HG03565 (cell line): ENCODE measurements around the gene NOL12.
"Not testable (repeated sequence)": the region's sequence is repeated elsewhere in the genome, so short reads cannot be mapped to it uniquely, and the experiment has no call there.

Source experiments
- ATAC-seq: cut with Tn5 transposase; IDR thresholded peaks from one replicate; pipeline ENCODE4 v1.9.1; 2021; ENCODE audit warnings: mild to moderate bottlenecking, moderate library complexity; ENCODE audit not compliant: unreplicated experiment

The NOL12 gene

DNA sequence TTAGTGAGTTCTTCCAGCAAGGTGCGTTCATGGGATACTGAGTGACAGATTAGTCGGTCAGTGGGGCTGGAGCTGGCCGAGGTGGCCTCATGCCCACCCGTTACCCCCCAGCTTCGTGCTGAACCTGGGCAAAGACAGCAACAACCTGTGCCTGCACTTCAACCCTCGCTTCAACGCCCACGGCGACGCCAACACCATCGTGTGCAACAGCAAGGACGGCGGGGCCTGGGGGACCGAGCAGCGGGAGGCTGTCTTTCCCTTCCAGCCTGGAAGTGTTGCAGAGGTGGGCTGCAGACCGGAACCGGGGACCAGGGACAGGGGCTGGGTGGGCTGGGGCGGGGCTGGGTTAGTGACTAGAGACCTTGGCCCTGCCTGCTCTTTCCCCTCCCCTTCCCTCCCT lies 7.8 kb upstream of the NOL12 start:
- ATAC-seq, result no peak

DNA sequence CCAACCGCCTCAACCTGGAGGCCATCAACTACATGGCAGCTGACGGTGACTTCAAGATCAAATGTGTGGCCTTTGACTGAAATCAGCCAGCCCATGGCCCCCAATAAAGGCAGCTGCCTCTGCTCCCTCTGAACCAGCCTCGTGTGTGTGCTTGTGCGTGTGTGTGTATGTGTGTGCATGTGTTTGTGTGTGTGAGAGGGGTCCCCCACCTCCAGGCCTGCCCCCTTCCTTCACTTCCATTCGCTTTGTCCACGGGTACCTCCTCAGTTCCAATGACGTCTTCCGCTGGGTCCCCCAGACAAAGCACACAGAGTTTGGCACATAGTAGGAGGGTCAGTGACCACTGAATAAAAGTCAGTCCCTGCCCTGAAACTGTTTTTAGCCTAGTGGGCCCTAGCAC lies 6.5 kb upstream of the NOL12 start:
- no peak for ATAC-seq

DNA sequence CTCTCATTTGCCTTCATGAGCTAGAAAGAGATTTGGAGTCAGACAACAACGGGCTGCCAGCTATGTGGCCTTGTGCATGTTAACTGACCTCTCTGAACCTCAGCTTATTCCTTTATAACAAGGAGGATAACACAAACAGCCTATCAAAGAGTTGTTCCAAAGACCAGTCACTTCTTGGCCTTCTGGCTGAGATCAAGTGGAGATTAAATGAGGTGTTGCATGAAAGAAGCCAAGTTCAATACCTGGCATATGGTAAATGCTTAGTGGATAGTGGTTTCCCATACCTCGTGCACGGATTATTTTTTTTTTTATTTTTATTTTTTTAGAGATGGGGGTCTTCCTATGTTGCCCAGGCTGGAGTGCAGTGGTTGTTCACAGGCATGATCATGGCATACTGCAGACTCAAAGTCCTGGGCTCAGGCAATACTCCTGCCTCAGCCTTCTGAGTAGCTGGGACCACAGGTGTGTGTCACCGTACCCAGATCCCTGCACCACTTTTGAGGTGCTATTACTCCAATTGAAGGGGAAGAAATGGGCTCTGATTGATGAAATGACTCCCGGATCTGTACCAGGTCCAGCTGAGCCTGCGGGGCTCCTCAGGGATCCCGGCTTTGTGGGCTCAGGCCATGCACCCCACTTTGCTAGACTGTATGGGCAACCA lies 5.8 kb upstream of the NOL12 start:
- no peak for ATAC-seq

DNA sequence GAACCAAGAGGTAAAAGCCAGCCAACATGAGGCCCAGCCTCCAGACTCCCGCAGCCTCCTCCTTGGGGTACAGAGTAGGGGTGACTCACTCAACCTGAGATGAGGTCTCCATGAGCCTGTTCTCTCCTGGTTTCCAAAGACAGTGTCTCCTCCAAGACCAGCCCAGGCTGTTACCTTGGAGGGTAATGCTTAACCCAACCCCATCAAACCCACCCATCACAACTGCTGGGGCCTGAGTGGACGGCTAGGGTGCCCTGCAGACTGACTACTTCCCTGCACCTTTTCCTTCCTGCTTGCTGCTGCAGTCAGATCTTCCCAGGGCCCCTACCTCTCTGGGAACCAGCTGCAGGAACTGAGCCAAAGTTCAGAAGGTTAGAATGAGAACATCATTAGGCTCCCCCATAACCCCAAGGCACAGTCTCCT lies 5.1 kb upstream of the NOL12 start:
- ATAC-seq, result no peak

DNA sequence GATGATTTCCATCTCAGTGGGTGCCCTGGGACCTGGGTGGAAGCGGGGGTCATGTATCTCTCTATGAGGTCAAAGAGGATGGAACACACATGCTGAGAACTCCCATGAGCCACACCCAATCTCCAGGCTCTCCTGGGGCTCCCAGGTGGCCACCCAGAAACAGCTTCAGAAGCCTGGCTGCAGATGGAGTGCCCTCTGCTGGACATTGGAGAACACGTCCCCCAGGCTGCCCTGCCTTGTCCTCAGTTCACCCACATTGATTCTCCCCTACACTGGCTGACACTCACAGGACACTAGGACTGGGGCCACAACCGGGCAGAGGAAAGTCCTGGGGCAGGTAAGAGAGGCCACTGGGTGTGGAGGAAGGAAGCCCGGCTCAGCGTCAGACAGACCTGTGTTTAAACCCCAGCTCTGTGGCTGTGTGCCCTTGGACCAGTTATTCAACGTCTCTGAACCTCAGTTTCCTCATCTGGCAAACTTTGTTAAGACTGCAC lies 4.5 kb upstream of the NOL12 start:
- ATAC-seq, result no peak

DNA sequence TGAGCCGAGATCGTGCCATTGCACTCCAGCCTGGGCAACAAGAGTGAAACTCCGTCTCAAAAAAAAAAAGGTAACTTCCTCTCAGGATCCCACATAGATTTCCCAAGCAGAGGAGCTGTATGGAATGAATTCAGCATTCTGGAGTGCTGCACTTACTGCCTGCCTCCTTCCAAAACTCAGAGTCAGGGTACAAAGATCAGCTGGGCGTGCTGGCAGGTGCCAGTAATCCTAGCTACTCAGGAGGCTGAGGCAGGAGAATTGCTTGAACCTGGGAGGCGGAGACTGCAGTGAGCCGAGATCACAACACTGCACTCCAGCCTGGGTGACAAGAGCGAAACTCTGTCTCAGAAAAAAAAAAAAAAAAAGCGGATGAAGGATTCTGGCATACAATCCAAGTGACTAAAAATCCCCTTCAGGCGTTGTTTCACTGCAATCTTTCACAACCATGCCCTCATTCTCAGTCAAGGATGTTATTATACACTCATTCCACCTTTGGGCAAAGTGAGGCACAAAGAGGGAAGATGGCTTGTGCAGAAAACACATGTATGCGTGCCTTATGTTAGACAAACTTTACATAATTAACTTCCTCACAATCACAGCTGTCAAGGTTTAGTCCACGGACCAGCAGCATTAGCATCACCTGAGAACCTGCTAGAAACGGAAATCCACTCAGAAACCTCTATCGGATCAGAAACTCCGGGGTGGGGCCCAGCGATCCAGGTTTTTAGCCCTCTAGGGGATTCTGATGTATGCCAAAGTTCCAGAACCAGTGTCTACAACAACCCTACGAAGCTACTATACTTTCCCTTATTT lies 1.1 kb upstream of the NOL12 start:
- no peak for ATAC-seq

DNA sequence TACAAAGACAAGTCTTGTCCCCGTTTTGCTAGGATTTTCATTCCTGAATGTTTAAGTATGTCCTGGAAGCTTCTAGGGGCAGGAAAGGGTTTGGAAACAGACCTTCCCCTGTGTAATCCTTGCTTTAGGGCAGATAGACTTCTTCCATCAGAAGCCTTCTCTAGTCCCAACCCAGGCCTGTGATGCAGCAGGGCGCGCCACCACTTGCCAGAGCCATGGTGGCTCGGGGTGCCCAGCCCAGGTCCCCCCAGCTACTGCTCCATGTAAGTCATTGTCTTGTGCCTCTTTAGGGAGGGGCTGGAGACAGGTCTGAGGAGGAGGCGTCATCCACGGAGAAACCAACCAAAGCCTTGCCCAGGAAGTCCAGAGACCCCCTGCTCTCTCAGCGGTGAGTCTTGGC lies 4.3 kb downstream of the NOL12 start:
- ATAC-seq, result no peak

DNA sequence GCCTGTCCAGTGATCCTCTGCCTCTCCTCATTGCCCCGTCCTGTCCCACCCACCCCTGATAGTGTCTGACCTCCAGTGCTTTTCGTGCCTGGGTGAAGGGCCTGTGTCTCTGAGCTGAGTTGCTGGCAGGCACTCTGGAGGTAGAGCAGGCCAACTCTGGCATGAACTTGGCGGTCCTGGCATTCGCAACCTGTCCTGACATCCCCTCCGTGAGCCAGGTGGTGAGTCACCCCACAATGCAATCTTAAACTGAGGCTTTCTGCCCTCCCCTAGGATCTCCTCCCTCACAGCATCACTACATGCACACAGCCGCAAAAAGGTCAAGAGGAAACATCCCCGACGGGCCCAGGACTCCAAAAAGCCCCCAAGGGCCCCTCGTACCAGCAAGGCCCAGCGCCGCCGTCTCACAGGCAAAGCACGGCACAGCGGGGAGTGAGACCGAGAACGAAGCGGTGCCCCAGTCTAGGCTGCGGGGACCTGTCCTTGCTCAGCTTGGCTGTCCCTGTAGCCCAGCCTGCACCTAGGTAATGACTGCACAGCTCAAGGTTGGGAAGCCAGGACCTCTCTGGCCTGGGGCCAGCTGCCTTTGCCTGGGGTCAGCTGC lies 4.9 kb downstream of the NOL12 start:
- no peak for ATAC-seq

DNA sequence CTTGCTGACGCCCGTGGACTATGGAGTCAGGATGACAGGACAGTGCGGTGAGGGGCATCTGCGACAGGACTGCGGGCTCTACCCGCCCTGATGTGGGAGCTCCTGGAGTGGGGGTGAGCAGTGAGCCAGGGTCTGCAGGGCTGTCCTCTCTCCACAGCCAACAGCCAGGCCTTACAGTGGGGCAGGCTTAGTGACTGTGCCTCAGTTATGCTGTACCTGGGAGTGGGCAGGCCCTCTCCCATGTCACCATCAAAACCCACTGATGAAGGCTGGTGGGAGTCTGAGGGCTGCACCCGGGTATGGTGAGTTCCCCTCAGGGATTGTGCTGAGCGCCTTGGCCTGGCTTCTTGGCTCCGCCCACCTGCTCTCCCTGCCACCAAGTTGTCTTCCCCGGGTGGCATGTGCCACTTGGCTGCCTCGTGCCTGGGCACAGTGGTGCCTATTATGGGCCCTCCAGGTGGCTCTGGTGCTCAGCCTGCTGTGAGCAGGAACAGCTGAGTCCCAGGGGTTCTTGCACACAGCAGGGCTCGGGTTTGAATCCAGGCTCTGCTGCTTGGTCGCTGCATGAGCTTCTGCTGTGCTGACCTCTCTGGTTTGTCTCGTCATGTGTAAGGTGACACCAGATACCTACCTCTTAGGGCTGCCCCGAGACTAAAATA lies 6.6 kb downstream of the NOL12 start:
- no peak for ATAC-seq

DNA sequence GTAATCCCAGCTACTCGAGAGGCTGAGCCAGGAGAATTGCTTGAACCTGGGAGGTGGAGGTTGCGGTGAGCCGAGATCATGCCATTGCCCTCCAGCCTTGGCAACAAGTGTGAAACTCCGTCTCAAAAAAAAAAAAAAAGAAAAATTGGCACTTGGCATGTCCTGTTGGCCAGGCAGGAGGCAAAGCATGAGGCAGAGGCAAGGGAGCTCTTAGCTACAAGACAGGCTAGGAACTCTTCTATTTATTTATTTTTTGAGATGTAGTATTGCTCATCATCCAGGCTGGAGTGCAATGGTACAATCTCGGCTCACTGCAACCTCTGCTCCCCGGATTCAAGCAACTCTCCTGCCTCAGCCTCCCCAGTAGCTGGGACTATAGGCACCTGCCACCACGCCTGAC lies 8.0 kb downstream of the NOL12 start:
- ATAC-seq, result not testable (repeated sequence)

DNA sequence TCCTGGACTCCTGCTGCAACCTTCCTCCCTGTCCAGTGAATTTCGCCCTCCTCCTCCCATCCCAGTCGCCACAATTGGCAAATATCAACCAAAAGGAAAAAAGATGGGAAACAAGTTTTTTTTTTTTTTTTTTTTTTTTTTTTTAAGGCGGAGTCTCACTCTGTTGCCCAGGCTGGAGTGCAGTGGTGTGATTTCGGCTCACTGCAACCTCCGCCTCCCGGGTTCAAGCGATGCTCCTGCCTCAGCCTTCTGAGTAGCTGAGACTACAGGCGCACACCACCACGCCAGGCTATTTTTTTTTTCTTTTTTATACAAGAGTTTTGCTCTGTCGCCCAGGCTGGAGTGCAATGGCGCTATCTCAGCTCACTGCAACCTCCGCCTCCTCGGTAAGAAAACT lies 10.1 kb downstream of the NOL12 start:
- ATAC-seq, result not testable (repeated sequence)

DNA sequence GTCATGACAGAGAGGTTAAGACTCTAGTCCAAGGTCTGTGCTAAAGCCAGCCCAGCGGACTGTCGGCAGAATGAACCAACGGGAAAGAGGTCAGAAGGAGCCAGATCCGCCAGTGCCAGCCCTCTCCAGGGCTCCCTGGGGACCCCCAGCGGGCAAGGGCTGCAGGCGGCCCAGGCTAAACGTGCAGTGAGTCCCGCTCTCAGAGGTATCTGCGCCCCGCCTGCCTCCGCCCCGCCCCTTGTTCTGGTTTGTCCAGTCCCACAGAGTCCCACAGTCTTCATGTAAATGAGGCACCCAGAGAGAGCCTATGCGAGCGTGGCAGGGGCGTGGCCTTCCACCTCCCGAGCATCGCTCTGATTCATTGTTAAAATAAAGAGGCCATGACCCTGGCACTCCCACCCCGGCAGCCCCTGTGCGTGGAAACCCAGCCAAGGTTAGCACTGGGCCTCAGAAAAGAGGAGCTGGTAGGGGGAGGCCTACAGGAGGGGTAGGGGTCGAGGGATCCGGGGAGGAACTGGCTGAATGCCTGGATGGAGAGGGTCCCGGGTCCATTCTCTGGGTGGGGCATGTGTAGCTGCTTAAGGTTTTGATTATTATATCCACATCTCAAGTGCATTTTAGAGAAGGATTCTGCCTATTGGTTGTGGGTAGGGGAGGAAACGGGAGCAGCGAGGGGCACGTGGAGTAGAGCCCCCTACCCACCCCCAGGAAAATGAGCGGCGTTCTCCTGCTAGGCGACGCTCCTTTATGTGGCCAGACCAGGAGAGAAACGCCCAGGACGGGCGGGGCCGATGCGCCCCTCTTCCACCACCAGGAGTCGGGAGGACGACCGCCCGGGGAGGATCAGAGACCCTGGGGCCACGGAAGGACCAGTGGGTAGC lies 10.8 kb downstream of the NOL12 start, which contains the start of gene TRIOBP:
TRIOBP (plus strand) TSS at position 392 of the 881 bp plus-strand sequence. CDS start 4,318 bp downstream, outside the sequence.
- ATAC-seq, result no peak

DNA sequence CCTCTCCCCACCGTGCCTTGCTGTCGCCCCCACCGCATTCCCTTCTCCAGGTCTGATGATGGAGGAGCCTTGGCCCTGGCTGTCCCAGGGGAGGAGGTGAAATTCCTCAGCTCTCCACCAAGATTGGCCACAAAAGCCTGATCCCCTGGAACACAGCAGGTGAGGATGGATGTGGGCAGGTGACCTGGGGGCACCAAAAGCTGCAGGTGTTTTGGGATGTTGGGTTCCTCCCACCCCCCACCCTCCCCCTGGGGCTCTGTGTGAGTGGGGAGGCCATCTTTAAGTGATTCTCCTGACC lies 11.3 kb downstream of the NOL12 start:
- ATAC-seq, result no peak

DNA sequence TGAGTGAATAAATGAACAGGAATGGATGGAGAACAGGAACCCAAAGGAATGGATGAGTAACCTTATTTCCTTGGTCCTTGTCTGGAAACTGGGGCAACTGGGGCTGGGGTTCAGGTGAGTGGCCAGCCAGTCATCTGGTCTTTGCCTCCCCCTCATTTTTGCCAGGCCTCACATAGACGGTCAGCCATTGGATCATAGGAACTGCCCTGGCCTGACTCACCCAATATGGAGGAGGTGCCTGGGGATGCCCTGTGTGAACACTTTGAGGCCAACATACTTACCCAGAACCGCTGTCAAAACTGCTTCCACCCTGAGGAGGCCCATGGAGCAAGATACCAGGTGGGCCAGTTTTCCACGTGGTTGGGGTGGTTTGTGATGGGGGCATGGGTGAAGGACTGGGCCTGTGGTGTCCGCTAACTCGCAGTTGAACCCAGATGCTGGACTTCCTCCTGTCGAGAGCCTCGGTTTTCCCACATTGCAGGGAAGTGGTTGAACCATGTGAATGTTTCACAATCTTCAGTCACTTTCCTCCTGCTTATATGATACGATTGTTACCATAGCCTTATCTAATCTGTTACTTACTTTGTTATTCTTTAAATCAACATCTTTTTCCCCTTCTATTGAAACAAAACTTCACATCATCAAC lies 15.1 kb downstream of the NOL12 start:
- no peak for ATAC-seq

DNA sequence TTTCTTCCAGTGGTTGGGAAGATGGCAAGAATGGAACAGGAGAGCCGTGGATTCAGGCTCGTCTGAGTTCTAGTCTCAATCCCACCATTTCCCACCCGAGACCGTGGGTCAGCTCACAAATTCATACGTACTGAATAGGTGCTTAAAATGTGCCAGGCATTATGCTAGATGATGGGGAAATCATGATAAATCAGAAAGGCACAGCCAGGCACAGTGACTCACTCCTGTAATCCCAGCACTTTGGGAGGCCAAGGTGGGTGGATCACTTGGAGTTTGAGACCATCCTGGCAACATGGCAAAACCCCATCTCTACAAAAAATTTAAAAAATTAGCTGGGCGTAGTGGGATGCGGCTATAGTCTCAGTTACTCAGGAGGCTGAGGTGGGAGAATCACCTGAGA lies 17.8 kb downstream of the NOL12 start:
- no peak for ATAC-seq

DNA sequence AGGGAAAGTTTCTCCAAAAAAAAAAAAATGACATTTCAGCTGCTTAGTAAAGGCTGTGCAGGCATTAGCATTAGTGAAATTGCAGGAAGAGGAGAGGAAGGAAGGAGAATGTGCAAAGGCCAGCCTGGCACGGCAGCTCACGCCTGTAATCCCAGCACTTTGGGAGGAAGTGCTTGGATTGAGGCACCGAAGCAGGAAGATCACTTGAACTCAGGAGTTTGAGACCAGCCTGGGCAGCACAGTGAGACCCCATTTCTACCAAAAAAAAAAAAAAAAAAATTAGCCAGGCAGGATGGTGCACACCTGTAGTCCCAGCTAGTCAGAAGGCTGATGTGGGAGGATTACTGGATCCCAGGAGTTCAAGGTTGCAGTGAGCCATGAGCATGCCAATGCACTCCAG lies 18.5 kb downstream of the NOL12 start:
- no peak for ATAC-seq

DNA sequence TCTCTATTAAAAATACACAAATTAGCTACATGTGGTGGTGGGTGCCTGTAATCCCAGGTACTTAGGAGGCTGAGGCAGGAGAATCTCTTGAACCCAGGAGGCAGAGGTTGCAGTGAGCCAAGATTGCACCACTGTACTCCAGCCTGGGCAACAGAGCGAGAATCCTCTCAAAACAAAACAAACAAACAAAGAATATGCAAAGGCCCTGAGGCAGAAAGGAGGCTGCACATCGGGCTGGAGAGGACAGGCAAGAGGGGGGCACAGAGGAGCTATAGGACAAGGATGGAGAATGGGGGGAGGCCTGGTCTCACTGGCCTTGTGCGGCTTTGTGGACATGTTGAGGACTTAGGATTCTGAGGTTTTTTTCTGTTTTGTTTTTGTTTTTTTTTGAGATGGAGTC lies 19.1 kb downstream of the NOL12 start:
- no peak for ATAC-seq

DNA sequence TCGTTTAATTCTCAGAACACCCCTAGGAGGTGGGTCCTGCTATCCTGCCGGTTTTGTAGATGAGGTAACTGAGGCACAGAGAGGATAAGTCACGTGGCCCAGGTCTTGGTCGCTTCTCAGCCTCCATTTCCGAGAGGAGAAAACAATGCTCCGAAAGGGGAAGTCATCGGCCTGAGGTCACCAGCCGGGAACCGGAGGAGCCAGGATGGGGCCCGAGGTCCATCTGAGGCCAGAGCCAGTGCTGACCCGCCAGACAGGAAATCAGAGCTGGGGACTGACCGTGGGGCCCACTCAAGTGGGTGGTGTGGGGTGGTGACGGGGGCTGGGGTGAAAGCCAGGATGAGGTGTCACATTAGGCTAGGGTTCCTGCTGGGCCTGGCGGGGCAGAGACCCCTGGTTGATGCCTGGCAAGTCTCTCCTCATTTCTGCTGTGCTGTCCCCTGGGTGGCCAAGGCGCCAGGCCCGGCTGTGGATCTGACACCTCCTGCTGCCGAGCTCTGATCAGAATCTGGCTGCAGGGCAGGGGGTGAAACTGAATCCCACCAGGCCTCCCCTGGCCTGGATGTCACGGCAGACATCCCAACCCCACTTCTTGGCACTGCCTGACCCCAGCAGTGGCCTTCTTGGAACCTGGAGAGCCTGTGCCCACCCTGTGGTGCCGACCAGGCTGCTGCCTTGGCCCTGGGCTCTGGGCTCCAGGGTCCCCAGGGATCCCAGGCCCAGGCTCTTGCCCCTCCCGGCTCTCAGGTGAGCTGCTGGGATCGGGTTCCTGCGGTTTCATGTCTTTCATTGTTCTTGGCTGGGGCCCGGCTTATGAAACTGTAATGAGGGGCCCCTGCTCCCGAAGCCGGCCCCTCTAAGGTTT lies 22.7 kb downstream of the NOL12 start:
- ATAC-seq, result no peak

DNA sequence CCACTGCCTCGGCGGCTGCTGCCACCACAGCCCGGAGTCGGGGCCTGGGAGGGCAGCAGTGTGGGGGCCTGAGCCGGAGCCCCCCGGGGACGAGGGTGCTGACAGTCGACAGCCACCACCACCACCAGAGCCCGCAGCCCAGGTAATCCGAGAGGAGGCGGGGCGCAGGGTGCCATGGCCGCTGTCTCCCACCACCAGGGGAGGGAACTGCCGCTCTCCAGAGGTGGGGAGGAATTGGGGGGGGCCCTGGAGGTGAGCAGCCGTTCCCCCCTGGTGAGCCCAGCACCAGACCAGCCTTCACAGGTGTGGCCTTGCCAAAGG lies 23.3 kb downstream of the NOL12 start:
- no peak for ATAC-seq
